Iris pigment epithelial cell (primary cell): ENCODE measurements around the gene HPN.
"Not testable (repeated sequence)": the region's sequence is repeated elsewhere in the genome, so short reads cannot be mapped to it uniquely, and the experiment has no call there.

Source experiments
- DNase-seq: peaks from one replicate; pipeline ENCODE4 v3.0.0-alpha.2; 2011; ENCODE audit warnings: low read depth

Gene HPN

GRCh38 chr19:35027851-35028599 lies 13.5 kb upstream of the HPN start:
- peak; percentile 76 for DNase-seq

GRCh38 chr19:35028600-35028885 lies 13.0 kb upstream of the HPN start:
- not testable (repeated sequence) for DNase-seq

- not testable (repeated sequence) for DNase-seq
These were observed 12.2 kb upstream of the HPN start for GRCh38 chr19:35029275-35029736.

- no peak for DNase-seq
These were observed 11.7 kb upstream of the HPN start for GRCh38 chr19:35029737-35030256.

- DNase-seq: peak; percentile 79
These were observed 11.1 kb upstream of the HPN start, which contains the start of gene SCN1B for GRCh38 chr19:35030257-35031071. Gene SCN1B (plus strand): TSS chr19:35030470. CDS start chr19:35030821, 351 bp downstream.

- peak; percentile 33 for DNase-seq
These were observed 10.2 kb upstream of the HPN start for GRCh38 chr19:35031072-35031881.

- DNase-seq: no peak
These were observed 9.1 kb upstream of the HPN start for GRCh38 chr19:35032356-35032865.

- DNase-seq: no peak
These were observed 8.2 kb upstream of the HPN start for GRCh38 chr19:35033067-35034004.

- DNase-seq: no peak
These were observed 7.5 kb upstream of the HPN start for GRCh38 chr19:35034005-35034502.

- DNase-seq: no peak
These were observed 6.7 kb upstream of the HPN start for GRCh38 chr19:35034588-35035382.

- DNase-seq: no peak
These were observed 3.6 kb upstream of the HPN start for GRCh38 chr19:35037716-35038622.

GRCh38 chr19:35038623-35039512 lies 2.7 kb upstream of the HPN start:
- no peak for DNase-seq

- no peak for DNase-seq
These were observed 1.4 kb upstream of the HPN start for GRCh38 chr19:35039881-35040825.

- peak; percentile 23 for DNase-seq
These were observed 534 bp upstream of the HPN start for GRCh38 chr19:35040826-35041547.

- no peak for DNase-seq
These were observed 672 bp downstream of the HPN start for GRCh38 chr19:35042056-35042730.
